Mesendoderm (in vitro differentiated cells): ENCODE measurements around the gene SDF4.

Experiments
- DNase-seq: peaks from one replicate; pipeline ENCODE4 v3.0.0; 2013
- H2AK5ac ChIP-seq: 2 replicates; pipeline ENCODE4 v1.6.1; 2013; ENCODE audit warnings: low read length, inconsistent platforms
- H2BK120ac ChIP-seq: 2 replicates; pipeline ENCODE4 v1.6.1; 2013; ENCODE audit warnings: low read depth, mild to moderate bottlenecking, low read length, moderate library complexity, mixed read lengths
- H2BK15ac ChIP-seq: replicated peaks from 2 replicates; pipeline ENCODE4 v1.6.1; 2013; ENCODE audit warnings: low read depth, mild to moderate bottlenecking, moderate library complexity
- H2BK5ac ChIP-seq: 2 replicates; pipeline ENCODE4 v1.6.1; 2013; ENCODE audit warnings: low read length, inconsistent platforms
- H3K18ac ChIP-seq: 2 replicates; pipeline ENCODE4 v1.6.1; 2013; ENCODE audit warnings: mild to moderate bottlenecking, low read length, mixed read lengths
- H3K23ac ChIP-seq: one replicate; pipeline ENCODE4 v1.6.1; 2013; ENCODE audit warnings: low read length
- H3K27ac ChIP-seq: 2 replicates; pipeline ENCODE4 v1.5.1; 2013; ENCODE audit warnings: low read depth, mild to moderate bottlenecking, inconsistent platforms, low read length, moderate library complexity
- H3K27me3 ChIP-seq: 2 replicates; pipeline ENCODE4 v1.6.1; 2013; ENCODE audit warnings: low read length, control low read depth, mild to moderate bottlenecking, inconsistent platforms; ENCODE audit not compliant: insufficient read depth, poor library complexity
- H3K36me3 ChIP-seq: 2 replicates; pipeline ENCODE4 v1.6.1; 2013; ENCODE audit warnings: low read length, inconsistent platforms; ENCODE audit not compliant: control insufficient read depth, insufficient read depth
- H3K4ac ChIP-seq: one replicate; pipeline ENCODE4 v1.6.1; 2013; ENCODE audit warnings: low read depth, mild to moderate bottlenecking, low read length, moderate library complexity
- H3K4me1 ChIP-seq: 2 replicates; pipeline ENCODE4 v1.6.1; 2013; ENCODE audit warnings: low read depth, low read length, inconsistent platforms; ENCODE audit not compliant: control insufficient read depth
- H3K4me2 ChIP-seq: 2 replicates; pipeline ENCODE4 v1.6.1; 2013; ENCODE audit warnings: low read length
- H3K4me3 ChIP-seq: 2 replicates; pipeline ENCODE4 v1.5.1; 2013; ENCODE audit warnings: mild to moderate bottlenecking, low read length
- H3K56ac ChIP-seq: one replicate; pipeline ENCODE4 v1.6.1; 2013; ENCODE audit warnings: low read length
- H3K79me1 ChIP-seq: 2 replicates; pipeline ENCODE4 v1.6.1; 2013; ENCODE audit warnings: low read length, inconsistent platforms
- H3K79me2 ChIP-seq: 2 replicates; pipeline ENCODE4 v1.6.1; 2013; ENCODE audit warnings: mild to moderate bottlenecking, low read length; ENCODE audit not compliant: control insufficient read depth, insufficient read depth
- H3K9ac ChIP-seq: 2 replicates; pipeline ENCODE4 v1.6.1; 2013; ENCODE audit warnings: low read length, inconsistent platforms
- H4K5ac ChIP-seq: one replicate; pipeline ENCODE4 v1.6.1; 2013; ENCODE audit warnings: low read length
- H4K8ac ChIP-seq: one replicate; pipeline ENCODE4 v1.6.1; 2013; ENCODE audit warnings: low read depth, mild to moderate bottlenecking, control low read depth, low read length, moderate library complexity
- WGBS: extraction: QIAGEN DNeasy Blood & Tissue Kit; methylation state at CpG from one replicate; pipeline ENCODE4 v1.1.7; 2013; ENCODE audit warnings: low lambda C conversion rate, missing lambda C conversion rate; ENCODE audit not compliant: insufficient coverage; ENCODE audit errors: extremely low coverage; 5-methylcytosine and 5-hydroxymethylcytosine counted together

SDF4 gene

GRCh38 chr1:1222575-1223225 lies 9.1 kb downstream of the SDF4 start:
- no CpG with 5 or more reads among the region's 44 CpGs for WGBS
- Histone ChIP-seq H2BK120ac (no peak overlapping the region), H3K36me3 (peaks cover 4% of the 10 kb centered on the region), H3K9ac (no peak overlapping the region), H2AK5ac (no peak overlapping the region), H3K4me2 (no peak overlapping the region), H3K27me3 (no peaks in the 10 kb centered on the region), H3K23ac (no peak overlapping the region), H3K4ac (no peak overlapping the region), H3K27ac (no peak overlapping the region), H2BK5ac (no peak overlapping the region), H3K79me1 (peaks cover 7% of the 10 kb centered on the region), H3K4me3 (no peak overlapping the region), H4K8ac (no peak overlapping the region), H3K4me1 (no peaks in the 10 kb centered on the region), H2BK15ac (no peak overlapping the region), H3K79me2 (peaks cover under 1% of the 10 kb centered on the region), H3K56ac (no peak overlapping the region), H3K18ac (no peak overlapping the region), H4K5ac (no peak overlapping the region)
- no peak for DNase-seq

GRCh38 chr1:1221887-1222574 lies 9.8 kb downstream of the SDF4 start:
- Histone ChIP-seq H4K5ac (no peak overlapping the region), H3K27me3 (no peaks in the 10 kb centered on the region), H3K4me3 (no peak overlapping the region), H3K4me2 (no peak overlapping the region), H2BK15ac (no peak overlapping the region), H3K56ac (no peak overlapping the region), H2AK5ac (no peak overlapping the region), H3K36me3 (peaks cover 4% of the 10 kb centered on the region), H3K18ac (no peak overlapping the region), H2BK120ac (no peak overlapping the region), H3K9ac (no peak overlapping the region), H4K8ac (no peak overlapping the region), H3K4me1 (no peaks in the 10 kb centered on the region), H3K27ac (no peak overlapping the region), H3K79me2 (no peaks in the 10 kb centered on the region), H3K4ac (no peak overlapping the region), H2BK5ac (no peak overlapping the region), H3K79me1 (peaks cover 6% of the 10 kb centered on the region), H3K23ac (no peak overlapping the region)
- WGBS, result no CpG with 5 or more reads among the region's 30 CpGs
- no peak for DNase-seq

- H3K79me1 ChIP-seq, result peaks cover 6% of the 10 kb centered on the region
- no CpG with 5 or more reads among the region's 24 CpGs for WGBS
- H3K27ac ChIP-seq, result no peak overlapping the region
- H3K4me3 ChIP-seq, result no peak overlapping the region
- H4K5ac ChIP-seq, result no peak overlapping the region
- H3K27me3 ChIP-seq, result no peaks in the 10 kb centered on the region
- no peak overlapping the region for H2BK120ac ChIP-seq
- H3K4ac ChIP-seq, result no peak overlapping the region
- H3K9ac ChIP-seq, result no peak overlapping the region
- no peak for DNase-seq
- H3K4me1 ChIP-seq, result no peaks in the 10 kb centered on the region
- H3K4me2 ChIP-seq, result no peak overlapping the region
- H2AK5ac ChIP-seq, result no peak overlapping the region
- peaks cover 4% of the 10 kb centered on the region for H3K36me3 ChIP-seq
- no peak overlapping the region for H3K23ac ChIP-seq
- no peak overlapping the region for H3K18ac ChIP-seq
- no peak overlapping the region for H2BK15ac ChIP-seq
- no peak overlapping the region for H2BK5ac ChIP-seq
- no peaks in the 10 kb centered on the region for H3K79me2 ChIP-seq
- no peak overlapping the region for H3K56ac ChIP-seq
- H4K8ac ChIP-seq, result no peak overlapping the region
Observed at GRCh38 chr1:1220197-1220596, 11.6 kb downstream of the SDF4 start.

- Histone ChIP-seq H3K4me1 (no peaks in the 10 kb centered on the region), H4K5ac (no peak overlapping the region), H3K79me1 (no peaks in the 10 kb centered on the region), H3K79me2 (no peaks in the 10 kb centered on the region), H2AK5ac (no peak overlapping the region), H2BK120ac (no peak overlapping the region), H3K9ac (no peak overlapping the region), H3K4me3 (no peak overlapping the region), H3K18ac (no peak overlapping the region), H3K27me3 (no peaks in the 10 kb centered on the region), H4K8ac (no peak overlapping the region), H3K56ac (no peak overlapping the region), H3K36me3 (peaks cover 4% of the 10 kb centered on the region), H3K4me2 (no peak overlapping the region), H2BK5ac (no peak overlapping the region), H3K4ac (no peak overlapping the region), H3K23ac (no peak overlapping the region), H2BK15ac (no peak overlapping the region), H3K27ac (no peak overlapping the region)
- DNase-seq, result no peak
- no CpG with 5 or more reads among the region's 20 CpGs for WGBS
Observed at GRCh38 chr1:1219341-1219740, 12.5 kb downstream of the SDF4 start.

- H3K4me2 ChIP-seq, result no peak overlapping the region
- H2BK15ac ChIP-seq, result no peak overlapping the region
- no peak overlapping the region for H2AK5ac ChIP-seq
- H2BK120ac ChIP-seq, result no peak overlapping the region
- H3K4me1 ChIP-seq, result no peaks in the 10 kb centered on the region
- no peaks in the 10 kb centered on the region for H3K27me3 ChIP-seq
- no peak overlapping the region for H4K5ac ChIP-seq
- H3K79me1 ChIP-seq, result no peaks in the 10 kb centered on the region
- no peak overlapping the region for H2BK5ac ChIP-seq
- H3K27ac ChIP-seq, result no peak overlapping the region
- no peak overlapping the region for H3K56ac ChIP-seq
- no peak overlapping the region for H3K23ac ChIP-seq
- DNase-seq, result no peak
- peaks cover 4% of the 10 kb centered on the region for H3K36me3 ChIP-seq
- H3K9ac ChIP-seq, result no peak overlapping the region
- no peak overlapping the region for H3K4me3 ChIP-seq
- no peak overlapping the region for H4K8ac ChIP-seq
- no peak overlapping the region for H3K4ac ChIP-seq
- no peaks in the 10 kb centered on the region for H3K79me2 ChIP-seq
- WGBS, result no CpG with 5 or more reads among the region's 36 CpGs
- H3K18ac ChIP-seq, result no peak overlapping the region
Observed at GRCh38 chr1:1218524-1219200, 13.1 kb downstream of the SDF4 start.
